ENCODE results near the gene METTL22. TPM values are rescaled to one million over a fixed set of nuclear protein-coding genes. Genes with fewer than 3 reads are reported as not detected.

Gene METTL22
- polyA plus RNA-seq, 1 of the 3 experiments (the other 2 are of a cell fraction) = 38.3 TPM

DNA sequence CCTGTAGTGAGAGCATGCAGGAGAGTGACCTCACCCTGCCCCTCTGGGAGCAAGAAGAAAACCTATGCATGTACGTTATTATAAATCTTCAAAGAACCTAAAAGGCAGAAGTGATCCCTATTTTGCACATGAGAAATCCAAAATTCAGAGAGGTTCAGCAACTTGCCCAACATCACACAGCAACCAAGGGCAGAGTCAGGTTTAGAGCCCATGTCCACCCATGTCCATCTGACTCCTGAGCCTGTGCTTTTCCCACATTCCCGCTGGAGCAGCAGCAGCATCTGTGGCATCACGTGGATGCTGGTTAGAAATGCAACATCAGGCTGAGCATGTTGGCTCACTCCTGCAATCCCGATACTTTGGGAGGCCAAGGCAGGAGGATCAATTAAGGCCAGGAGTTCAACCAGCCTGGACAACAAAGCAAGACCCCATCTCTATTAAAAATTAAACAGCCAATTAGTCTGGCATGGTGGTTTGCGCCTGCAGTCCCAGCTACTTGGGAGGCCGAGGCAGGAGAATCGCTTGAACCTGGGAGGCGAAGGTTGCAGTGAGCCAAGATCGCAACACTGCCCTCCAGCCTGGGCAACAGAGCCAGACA, 26.3 kb downstream of the METTL22 start:
- Histone ChIP-seq H3K9me3 (no peaks in the 10 kb centered on the region), H3K9me2 (no peaks in the 10 kb centered on the region), H3K9ac (no peak overlapping the region), H2AFZ (ENCODE audit: low read depth) (no peak overlapping the region), H3F3A (replicated peaks; ENCODE audit: insufficient read depth) (no peaks in the 10 kb centered on the region), H3K4me2 (no peak overlapping the region), H3K27me3 (ENCODE audit: insufficient read depth) (no peaks in the 10 kb centered on the region), H3K79me2 (ENCODE audit: insufficient read depth) (no peaks in the 10 kb centered on the region), H3K27ac (ENCODE audit: low read depth in 2 of 2, low read length in 1 of 2) (no peak overlapping the region), H3K4me1 (ENCODE audit: control insufficient read depth in 1 of 2, insufficient read depth in 2 of 2, low read depth in 1 of 2, low read length in 1 of 2) (no peaks in the 10 kb centered on the region), H3K4me3 (ENCODE audit: low read depth in 2 of 2, low read length in 1 of 2) (no peak overlapping the region), H3K36me3 (replicated peaks in 1 of 2; ENCODE audit: control insufficient read depth in 1 of 2, insufficient read depth in 2 of 2, low read length in 1 of 2) (peaks cover 21 to 42% of the 10 kb centered on the region in 2 experiments), H4K20me1 (ENCODE audit: insufficient read depth) (no peaks in the 10 kb centered on the region)
- ChIA-PET POLR2A (no interaction called here), CTCF (interaction anchor here (1.4 kb wide), 1 partner anchor 143 kb away, joined by 5 read pairs; no protein-coding TSS in a partner anchor)
- no peak for TF ChIP-seq MEF2A (IDR thresholded peaks at IDR 0.05; ENCODE audit: borderline replicate concordance, low read depth)
- no peak for TF ChIP-seq EZH2phosphoT487 (IDR thresholded peaks at IDR 0.05; ENCODE audit: borderline replicate concordance, low read depth)
- TF ChIP-seq RXRA (IDR thresholded peaks at IDR 0.05; ENCODE audit: borderline replicate concordance, low read depth) = no peak
- DNase-seq = no peak
- WGBS (ENCODE audit: low lambda C conversion rate) = 84% methylated on average over 7 of the region's 9 CpGs

DNA sequence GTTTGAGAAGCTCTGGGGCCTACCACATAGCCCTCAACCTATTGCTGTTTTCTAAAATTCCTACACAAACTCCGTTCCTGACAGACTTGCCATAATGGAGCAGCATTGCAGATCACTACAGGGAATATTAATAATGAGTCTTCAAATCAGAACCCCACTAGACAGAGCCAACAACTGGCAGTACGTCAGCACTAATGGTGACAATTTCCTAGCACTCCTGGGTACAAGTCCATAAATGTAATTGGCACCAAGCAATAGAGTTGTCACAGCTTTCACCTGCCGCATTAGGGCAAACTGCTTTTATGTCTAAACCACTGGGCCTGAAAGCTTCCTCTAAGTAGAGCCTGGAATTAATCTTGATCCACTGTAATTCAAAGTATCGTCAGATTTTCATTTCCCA, 27.4 kb downstream of the METTL22 start:
- no peaks in the 10 kb centered on the region for H3K9me2 ChIP-seq
- no peaks in the 10 kb centered on the region for H3F3A ChIP-seq (replicated peaks; ENCODE audit: insufficient read depth)
- no peak for DNase-seq
- no peaks in the 10 kb centered on the region for H4K20me1 ChIP-seq (ENCODE audit: insufficient read depth)
- CTCF ChIA-PET = interaction anchor here (0.7 to 2.1 kb wide), 5 partner anchors 12 to 142 kb away, joined by 3 to 5 read pairs (median 4); no protein-coding TSS in a partner anchor
- no peak overlapping the region for H2AFZ ChIP-seq (ENCODE audit: low read depth)
- no peak overlapping the region for H3K9ac ChIP-seq
- H3K27me3 ChIP-seq (ENCODE audit: insufficient read depth) = no peaks in the 10 kb centered on the region
- H3K27ac ChIP-seq (ENCODE audit: low read depth in 2 of 2, low read length in 1 of 2) = no peak overlapping the region
- no peak overlapping the region for H3K4me3 ChIP-seq (ENCODE audit: low read depth in 2 of 2, low read length in 1 of 2)
- 92% methylated on average over 4 of the region's 4 CpGs for WGBS (ENCODE audit: low lambda C conversion rate)
- TF ChIP-seq FOXM1 (IDR thresholded peaks at IDR 0.05; ENCODE audit: low read depth) (no peak), SIN3A (IDR thresholded peaks at IDR 0.05; ENCODE audit: borderline replicate concordance, low read depth, low read length) (no peak)
- no peaks in the 10 kb centered on the region for H3K4me1 ChIP-seq (ENCODE audit: control insufficient read depth in 1 of 2, insufficient read depth in 2 of 2, low read depth in 1 of 2, low read length in 1 of 2)
- H3K79me2 ChIP-seq (ENCODE audit: insufficient read depth) = no peaks in the 10 kb centered on the region
- POLR2A ChIA-PET = no interaction called here
- H3K9me3 ChIP-seq = no peaks in the 10 kb centered on the region
- no peak overlapping the region for H3K4me2 ChIP-seq
- peaks cover 12 to 35% of the 10 kb centered on the region in 2 experiments for H3K36me3 ChIP-seq (replicated peaks in 1 of 2; ENCODE audit: control insufficient read depth in 1 of 2, insufficient read depth in 2 of 2, low read length in 1 of 2)

DNA sequence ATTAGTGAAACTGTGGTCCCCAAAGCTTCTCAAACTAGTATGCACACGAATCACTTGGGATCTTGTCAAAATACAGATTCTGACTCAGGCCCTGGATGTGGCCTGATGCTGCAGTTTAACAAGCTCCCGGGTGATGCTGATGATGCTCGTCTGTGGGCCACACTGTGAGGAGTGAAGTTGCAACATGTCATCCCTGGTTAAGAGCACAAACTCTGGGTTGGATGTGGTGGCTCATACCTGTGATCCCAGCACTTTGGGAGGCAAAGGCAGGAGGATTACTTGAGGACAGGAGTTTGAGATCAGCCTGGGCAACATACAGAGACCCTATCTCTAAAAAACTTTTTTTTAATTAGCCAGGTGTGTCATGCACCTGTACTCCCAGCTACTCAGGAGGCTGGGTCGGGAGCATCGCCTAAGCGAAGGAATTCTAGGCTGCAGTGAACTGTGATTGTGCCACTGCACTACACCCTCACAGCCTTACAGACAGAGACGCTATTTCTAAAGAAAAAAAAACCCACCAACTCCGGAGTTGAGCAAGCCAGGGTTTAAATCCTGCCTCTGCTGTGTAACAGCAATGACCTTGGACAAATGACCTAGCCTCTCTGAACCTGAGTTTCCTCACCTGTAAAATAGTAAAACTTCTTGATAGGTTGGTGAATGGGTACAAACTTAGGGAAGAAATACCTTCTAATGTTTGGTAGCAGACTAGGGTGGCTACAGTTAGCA, 28.5 kb downstream of the METTL22 start:
- Histone ChIP-seq H3F3A (replicated peaks; ENCODE audit: insufficient read depth) (no peaks in the 10 kb centered on the region), H2AFZ (ENCODE audit: low read depth) (no peak overlapping the region), H3K27me3 (ENCODE audit: insufficient read depth) (no peaks in the 10 kb centered on the region), H3K79me2 (ENCODE audit: insufficient read depth) (no peaks in the 10 kb centered on the region), H3K4me1 (ENCODE audit: control insufficient read depth in 1 of 2, insufficient read depth in 2 of 2, low read depth in 1 of 2, low read length in 1 of 2) (no peaks in the 10 kb centered on the region), H4K20me1 (ENCODE audit: insufficient read depth) (no peaks in the 10 kb centered on the region), H3K9ac (no peak overlapping the region), H3K4me3 (ENCODE audit: low read depth in 2 of 2, low read length in 1 of 2) (no peak overlapping the region), H3K4me2 (no peak overlapping the region), H3K9me3 (no peaks in the 10 kb centered on the region), H3K9me2 (no peaks in the 10 kb centered on the region), H3K27ac (ENCODE audit: low read depth in 2 of 2, low read length in 1 of 2) (no peak overlapping the region), H3K36me3 (replicated peaks in 1 of 2; ENCODE audit: control insufficient read depth in 1 of 2, insufficient read depth in 2 of 2, low read length in 1 of 2) (peaks cover 12 to 24% of the 10 kb centered on the region in 2 experiments)
- CTCF ChIA-PET = interaction anchor here (0.6 to 2.1 kb wide), 5 partner anchors 14 to 230 kb away, joined by 3 to 5 read pairs (median 3); no protein-coding TSS in a partner anchor
- 71% methylated on average over 8 of the region's 8 CpGs for WGBS (ENCODE audit: low lambda C conversion rate)
- no peak for DNase-seq
- POLR2A ChIA-PET = no interaction called here
- TF ChIP-seq GABPA (IDR thresholded peaks at IDR 0.05; ENCODE audit: low read depth) = no peak
- no peak for TF ChIP-seq NRF1 (IDR thresholded peaks at IDR 0.05; ENCODE audit: low read depth, low read length)
- TF ChIP-seq, protein P1, sequence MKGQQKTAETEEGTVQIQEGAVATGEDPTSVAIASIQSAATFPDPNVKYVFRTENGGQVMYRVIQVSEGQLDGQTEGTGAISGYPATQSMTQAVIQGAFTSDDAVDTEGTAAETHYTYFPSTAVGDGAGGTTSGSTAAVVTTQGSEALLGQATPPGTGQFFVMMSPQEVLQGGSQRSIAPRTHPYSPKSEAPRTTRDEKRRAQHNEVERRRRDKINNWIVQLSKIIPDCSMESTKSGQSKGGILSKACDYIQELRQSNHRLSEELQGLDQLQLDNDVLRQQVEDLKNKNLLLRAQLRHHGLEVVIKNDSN (IDR thresholded peaks at IDR 0.05; ENCODE audit: borderline replicate concordance, low read depth) = no peak
